Lower leg skin (tissue), 4 donors: ENCODE data around the gene CD24. TPM values are rescaled to one million over a fixed set of nuclear protein-coding genes. Genes with fewer than 3 reads are reported as not detected.
"Not testable (repeated sequence)": the region's sequence is repeated elsewhere in the genome, so short reads cannot be mapped to it uniquely, and the experiment has no call there.

Source experiments
- DNase-seq, 2 donors: peaks; one replicate each; pipeline ENCODE4 v3.0.0-alpha.2; 2019; ENCODE audit warnings: low spot score in 2 of 2
- H3K4me3 ChIP-seq: fragments of 200-600 bp; sonication (generic); 2 replicates; pipeline ENCODE4 v1.5.1; 2017; ENCODE audit warnings: mild to moderate bottlenecking, low read depth; ENCODE audit not compliant: poor library complexity, severe bottlenecking
- POLR2A ChIP-seq, 2 donors: fragments of 450-650 bp; IDR thresholded peaks; one replicate each; pipeline ENCODE4 v1.6.1; 2016 to 2017; ENCODE audit warnings: antibody characterized with exemption in 2 of 2, mild to moderate bottlenecking in 1 of 2, moderate library complexity in 1 of 2
- WGBS, 2 donors: methylation state at CpG; one replicate each; pipeline ENCODE4 v1.1.5; 2018; 5-methylcytosine and 5-hydroxymethylcytosine counted together
- intact Hi-C: fragments of 100-400 bp; cut with DNase I; formaldehyde crosslinking; loops from one replicate; pipeline ENCODE4 v1.15.0; 2023; ENCODE audit warnings: low total_unique reads
- total RNA-seq, 4 donors: library from RNA; depleted of rRNA; stranded (reverse); fragments of >200 nt; gene quantifications; one replicate each; pipeline ENCODE4 v1.1.0, GENCODE V29; 2016
- TF ChIP-seq, protein P1 (sequence below), 3 donors: fragments of 450-650 bp; IDR thresholded peaks; one replicate each; pipeline ENCODE4 v1.5.1; 2016; ENCODE audit warnings: antibody characterized with exemption in 3 of 3, mild to moderate bottlenecking in 3 of 3, moderate library complexity in 2 of 3

Gene CD24
- total RNA-seq, 4 donors from 2014 or later: 60.9 to 207 (median 126) TPM

DNA sequence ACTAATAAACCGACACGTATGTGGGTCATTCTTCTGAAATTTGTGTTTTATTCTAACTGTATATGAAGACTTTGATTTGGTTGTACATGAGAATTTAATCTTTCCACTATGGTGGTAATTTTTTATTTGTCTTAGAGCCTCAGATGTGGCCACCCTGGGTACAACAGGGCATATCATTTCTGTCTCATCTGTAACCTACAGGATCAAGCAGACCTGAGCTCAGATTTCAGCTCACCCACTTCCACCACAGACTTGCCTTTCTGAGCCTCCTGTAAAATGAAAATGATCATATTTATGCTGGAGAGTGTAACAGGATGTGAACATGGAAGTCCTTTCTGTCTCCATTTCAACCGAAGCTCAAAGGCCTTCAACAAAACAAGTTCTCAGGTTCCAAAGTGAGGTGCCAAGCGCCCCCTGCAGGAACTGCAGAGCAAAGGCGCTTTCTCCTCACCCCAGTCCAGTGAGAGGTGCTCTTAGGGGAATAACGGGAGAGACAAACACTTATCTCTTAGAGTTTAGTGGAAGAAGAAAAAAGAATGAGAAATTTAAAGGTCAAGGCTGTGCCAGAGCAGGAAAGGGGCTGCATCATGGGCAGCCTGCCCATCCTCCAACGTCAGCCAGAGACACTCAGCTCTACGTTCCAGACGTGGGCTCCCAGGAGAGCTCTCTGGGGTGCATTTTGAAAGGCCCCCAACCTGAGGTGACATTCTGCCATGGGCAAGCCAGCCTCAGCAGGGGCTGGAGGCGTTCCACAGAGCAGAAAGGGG lies 23.0 kb upstream of the CD24 start:
- no peak overlapping the region for H3K4me3 ChIP-seq
- no peak for DNase-seq
- WGBS, 2 donors: 52 to 55% methylated on average over 10 of the region's 10 CpGs
- intact Hi-C loops: loop anchor here (10.0 kb wide), 1 partner anchor 653 kb away; no protein-coding TSS in a partner anchor
- TF ChIP-seq POLR2A (IDR thresholded peaks at IDR 0.05): no peak
- TF ChIP-seq, protein P1, sequence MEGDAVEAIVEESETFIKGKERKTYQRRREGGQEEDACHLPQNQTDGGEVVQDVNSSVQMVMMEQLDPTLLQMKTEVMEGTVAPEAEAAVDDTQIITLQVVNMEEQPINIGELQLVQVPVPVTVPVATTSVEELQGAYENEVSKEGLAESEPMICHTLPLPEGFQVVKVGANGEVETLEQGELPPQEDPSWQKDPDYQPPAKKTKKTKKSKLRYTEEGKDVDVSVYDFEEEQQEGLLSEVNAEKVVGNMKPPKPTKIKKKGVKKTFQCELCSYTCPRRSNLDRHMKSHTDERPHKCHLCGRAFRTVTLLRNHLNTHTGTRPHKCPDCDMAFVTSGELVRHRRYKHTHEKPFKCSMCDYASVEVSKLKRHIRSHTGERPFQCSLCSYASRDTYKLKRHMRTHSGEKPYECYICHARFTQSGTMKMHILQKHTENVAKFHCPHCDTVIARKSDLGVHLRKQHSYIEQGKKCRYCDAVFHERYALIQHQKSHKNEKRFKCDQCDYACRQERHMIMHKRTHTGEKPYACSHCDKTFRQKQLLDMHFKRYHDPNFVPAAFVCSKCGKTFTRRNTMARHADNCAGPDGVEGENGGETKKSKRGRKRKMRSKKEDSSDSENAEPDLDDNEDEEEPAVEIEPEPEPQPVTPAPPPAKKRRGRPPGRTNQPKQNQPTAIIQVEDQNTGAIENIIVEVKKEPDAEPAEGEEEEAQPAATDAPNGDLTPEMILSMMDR (IDR thresholded peaks at IDR 0.05): no peak

DNA sequence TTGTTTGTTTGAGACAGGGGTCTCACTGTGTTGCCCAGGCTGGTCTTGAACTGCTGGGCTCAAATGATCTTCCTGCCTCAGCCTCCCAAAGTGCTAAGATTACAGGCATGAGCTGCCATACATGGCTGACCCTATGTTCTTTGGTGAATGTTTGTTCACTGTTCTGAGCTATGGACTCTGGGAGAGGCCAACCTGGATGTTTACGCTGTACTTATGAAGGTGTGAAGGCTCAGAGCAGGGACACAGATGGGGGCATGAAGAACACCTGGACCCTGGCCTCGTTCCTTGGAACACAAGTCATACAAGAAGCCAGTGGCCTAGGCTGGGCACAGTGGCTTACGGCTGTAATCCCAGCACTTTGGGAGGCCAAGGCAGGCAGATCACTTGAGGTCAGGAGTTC lies 21.1 kb upstream of the CD24 start:
- intact Hi-C loops: loop anchor here (10.0 kb wide), 1 partner anchor 651 kb away; no protein-coding TSS in a partner anchor
- 95 to 100% methylated on average over 3 of the region's 3 CpGs for WGBS, 2 donors
- DNase-seq: no peak
- no peak overlapping the region for H3K4me3 ChIP-seq
- TF ChIP-seq, protein P1 (IDR thresholded peaks at IDR 0.05): no peak
- TF ChIP-seq POLR2A (IDR thresholded peaks at IDR 0.05): no peak

DNA sequence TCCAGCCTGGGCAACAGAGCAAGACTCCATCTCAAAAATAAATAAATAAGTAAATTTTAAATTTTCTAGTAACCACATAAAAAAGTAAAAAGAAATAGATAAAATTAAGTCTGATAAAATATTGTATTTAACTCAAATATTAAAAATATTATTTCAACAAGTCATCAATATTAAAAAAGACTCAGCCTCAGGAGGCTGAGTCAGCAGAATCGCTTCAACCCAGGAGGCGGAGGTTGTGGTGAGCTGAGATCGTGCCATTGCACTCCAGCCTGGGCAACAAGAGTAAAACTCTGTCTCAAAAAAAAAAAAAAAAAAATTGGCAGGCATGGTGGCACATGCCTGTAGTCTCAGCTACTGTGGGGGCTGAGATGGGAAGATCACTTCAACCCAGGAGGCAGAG lies 15.2 kb upstream of the CD24 start:
- intact Hi-C loops: loop anchor here (10.0 kb wide), 1 partner anchor 645 kb away; no protein-coding TSS in a partner anchor
- 45 to 47% methylated on average over 3 of the region's 3 CpGs for WGBS, 2 donors
- H3K4me3 ChIP-seq, DNase-seq: not testable (repeated sequence)

DNA sequence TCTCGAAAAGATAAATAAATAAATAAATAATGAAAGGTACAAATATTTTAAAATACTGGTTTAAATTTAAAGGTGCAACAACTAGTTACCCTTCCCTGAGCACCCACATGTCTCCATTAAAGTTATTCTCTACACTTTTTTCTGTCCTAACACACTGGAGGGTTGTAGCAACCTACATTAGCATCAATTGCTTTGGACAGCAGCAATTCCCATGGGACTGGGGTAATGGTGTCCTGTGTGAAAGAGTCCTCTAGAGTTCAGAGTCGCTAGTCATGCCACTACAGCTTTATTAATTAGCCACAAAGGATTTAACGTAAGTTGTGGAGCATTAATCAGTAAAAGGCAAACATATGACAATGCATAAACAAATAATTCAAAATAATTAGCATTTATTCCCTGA lies 14.1 kb upstream of the CD24 start:
- WGBS, 2 donors: 62 to 78% methylated on average over 3 of the region's 3 CpGs
- DNase-seq: no peak
- intact Hi-C loops: no loop called here
- no peak overlapping the region for H3K4me3 ChIP-seq
- TF ChIP-seq, protein P1 (IDR thresholded peaks at IDR 0.05): no peak
- no peak for TF ChIP-seq POLR2A (IDR thresholded peaks at IDR 0.05)

DNA sequence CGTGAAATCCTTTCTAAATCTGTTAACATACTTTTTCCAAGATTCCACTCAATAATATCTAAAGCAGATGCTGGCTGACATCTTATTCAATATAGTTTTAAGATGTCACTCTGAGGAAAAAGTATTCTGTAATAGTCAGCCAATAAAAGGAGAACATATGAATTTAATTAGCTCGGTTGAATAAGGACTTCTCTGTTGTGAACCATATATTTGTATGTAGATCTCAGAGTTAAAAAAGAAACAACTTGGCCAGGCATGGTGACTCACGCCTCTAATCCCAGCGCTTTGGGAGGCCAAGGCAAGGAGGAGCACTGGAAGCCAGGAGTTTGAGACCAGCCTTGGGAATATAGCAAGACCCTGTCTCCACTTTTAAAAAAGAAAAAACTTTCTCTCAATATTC lies 7.4 kb upstream of the CD24 start:
- TF ChIP-seq, protein P1 (IDR thresholded peaks at IDR 0.05): no peak
- TF ChIP-seq POLR2A (IDR thresholded peaks at IDR 0.05): no peak
- WGBS, 2 donors: 45 to 57% methylated on average over 4 of the region's 4 CpGs
- no peak for DNase-seq
- intact Hi-C loops: no loop called here
- H3K4me3 ChIP-seq: no peak overlapping the region

DNA sequence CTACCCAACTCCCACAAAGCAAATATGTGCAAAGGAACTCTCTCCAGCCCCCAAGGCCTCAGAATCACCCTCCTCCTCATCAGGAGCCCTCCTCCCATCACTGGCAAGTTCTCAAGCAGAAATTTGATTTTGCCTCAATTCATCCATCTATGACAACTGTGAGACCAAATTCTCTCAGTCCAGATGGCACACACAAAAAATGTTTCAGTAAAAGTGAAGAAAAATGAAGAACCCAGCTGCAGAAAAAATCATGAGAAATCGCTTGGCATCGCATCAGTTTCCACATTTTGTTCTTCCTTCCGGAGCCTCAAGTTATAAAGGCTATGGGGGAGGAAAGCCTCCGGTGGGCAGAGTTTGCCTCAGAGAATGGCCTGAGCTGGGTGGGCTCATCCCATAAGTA lies 6.4 kb upstream of the CD24 start:
- WGBS, 2 donors: 90 to 92% methylated on average over 4 of the region's 4 CpGs
- DNase-seq: no peak
- no peak overlapping the region for H3K4me3 ChIP-seq
- TF ChIP-seq, protein P1 (IDR thresholded peaks at IDR 0.05): no peak
- no peak for TF ChIP-seq POLR2A (IDR thresholded peaks at IDR 0.05)
- intact Hi-C loops: no loop called here
